Endothelial cell of umbilical vein (primary cell): ENCODE data around the gene LHFPL6. TPM values are rescaled to one million over a fixed set of nuclear protein-coding genes. Genes with fewer than 3 reads are reported as not detected.

Experiments used
- BruUV-seq: library from RNA; stranded (reverse); fragments of 400-500 nt; replicated peaks from 2 replicates; lab custom pipeline; 2021; lab: Mats Ljungman, UMichigan
- CTCF ChIA-PET: fragments of 300-600, 350-600 bp; sonication (Branson Sonifier 250); formaldehyde crosslinking; loops from one replicate; lab custom pipeline; 2021; ENCODE audit warnings: antibody characterized with exemption, inconsistent platforms; lab: Charles Lee
- POLR2A ChIA-PET: fragments of 300-600, 350-600 bp; sonication (Branson Sonifier 250); formaldehyde crosslinking; loops from one replicate; lab custom pipeline; 2021; ENCODE audit warnings: antibody characterized with exemption, inconsistent platforms; lab: Charles Lee
- DNase-seq: peaks from one replicate; pipeline ENCODE4 v3.0.0-alpha.2; 2011; ENCODE audit warnings: low read depth, low spot score
- FAIRE-seq: peaks from 2 replicates; lab custom pipeline; 2011; peaks lifted over from hg19 to GRCh38; lab: Jason Lieb, UNC
- H2AFZ ChIP-seq: 2 replicates; pipeline ENCODE4 v1.6.0; 2012; ENCODE audit warnings: low read depth, low read length, control low read depth, inconsistent platforms
- H3K27ac ChIP-seq: 2 replicates; pipeline ENCODE4 v1.5.1; 2011; ENCODE audit warnings: low read depth, mild to moderate bottlenecking, control low read depth, low read length, moderate library complexity; ENCODE audit not compliant: insufficient read depth
- H3K27me3 ChIP-seq, 2 experiments: 2 replicates each; pipeline versions ENCODE4 v1.6.0 to v1.6.1; 2011; ENCODE audit warnings: low read length in 2 of 2, mixed read lengths in 1 of 2; ENCODE audit not compliant: control insufficient read depth in 2 of 2, insufficient read depth in 2 of 2
- H3K36me3 ChIP-seq, 2 experiments: 2 replicates in 1 of 2; 3 replicates in 1 of 2; pipeline ENCODE4 v1.5.1; 2011; ENCODE audit warnings: low read length in 2 of 2, mild to moderate bottlenecking in 1 of 2, moderate library complexity in 1 of 2; ENCODE audit not compliant: control insufficient read depth in 2 of 2, insufficient read depth in 2 of 2; ENCODE audit errors: extremely low read depth in 1 of 2
- H3K4me1 ChIP-seq: 3 replicates; pipeline ENCODE4 v1.5.1; 2011; ENCODE audit warnings: mild to moderate bottlenecking, low read length; ENCODE audit not compliant: control insufficient read depth, insufficient read depth; ENCODE audit errors: extremely low read depth
- H3K4me2 ChIP-seq: 2 replicates; pipeline ENCODE4 v1.6.1; 2011; ENCODE audit warnings: low read length, control low read depth, mixed read lengths; ENCODE audit not compliant: insufficient read depth
- H3K4me3 ChIP-seq, 3 experiments: fragments of 200-600 bp in 1 of 3; sonication (generic), shearing (Covaris generic) in 1 of 3; replicated peaks in 1 of 3; 2 replicates each; pipeline ENCODE4 v1.5.1; 2011 to 2016; ENCODE audit warnings: control low read depth in 3 of 3, low read length in 3 of 3, mild to moderate bottlenecking in 2 of 3, inconsistent platforms in 1 of 3, low read depth in 1 of 3, moderate library complexity in 1 of 3; ENCODE audit not compliant: insufficient read depth in 1 of 3
- H3K79me2 ChIP-seq: 2 replicates; pipeline ENCODE4 v1.6.0; 2012; ENCODE audit warnings: low read length, inconsistent platforms; ENCODE audit not compliant: control insufficient read depth, insufficient read depth
- H3K9ac ChIP-seq: replicated peaks from 2 replicates; pipeline ENCODE3; 2011; ENCODE audit warnings: low read length, control low read depth; ENCODE audit not compliant: insufficient read depth; ENCODE audit errors: extremely low read depth
- H3K9me1 ChIP-seq: replicated peaks from 3 replicates; pipeline ENCODE4 v1.6.0; 2011; ENCODE audit warnings: mild to moderate bottlenecking, low read length; ENCODE audit not compliant: control insufficient read depth, insufficient read depth; ENCODE audit errors: extremely low read depth
- H3K9me3 ChIP-seq: replicated peaks from 2 replicates; pipeline ENCODE4 v1.5.1; 2012; ENCODE audit warnings: low read length, inconsistent platforms; ENCODE audit not compliant: control insufficient read depth, insufficient read depth
- H4K20me1 ChIP-seq: replicated peaks from 2 replicates; pipeline ENCODE3; 2011; ENCODE audit warnings: mild to moderate bottlenecking, low read length; ENCODE audit not compliant: control insufficient read depth, insufficient read depth; ENCODE audit errors: extremely low read depth
- FOS ChIP-seq: IDR thresholded peaks from 2 replicates; pipeline ENCODE4 v1.6.1; 2011; ENCODE audit warnings: mild to moderate bottlenecking, low read length, moderate library complexity, borderline replicate concordance; ENCODE audit not compliant: insufficient read depth
- JUN ChIP-seq: IDR thresholded peaks from 2 replicates; pipeline ENCODE4 v1.6.1; 2011; ENCODE audit warnings: borderline replicate concordance, low read depth; ENCODE audit not compliant: insufficient read length, insufficient read depth
- MYC ChIP-seq: IDR thresholded peaks from one replicate; pipeline ENCODE4 v1.6.1; 2011; ENCODE audit warnings: mild to moderate bottlenecking, low read depth, low read length
- POLR2A ChIP-seq: IDR thresholded peaks from 2 replicates; pipeline ENCODE4 v1.6.1; 2012; ENCODE audit warnings: low read depth, mild to moderate bottlenecking, control low read depth, low read length
- POLR2AphosphoS5 ChIP-seq: IDR thresholded peaks from 2 replicates; pipeline ENCODE4 v1.6.1; 2012; ENCODE audit warnings: low read depth, mild to moderate bottlenecking, control low read depth, low read length, moderate library complexity; ENCODE audit not compliant: insufficient read depth
- dilution Hi-C: fragments of 300-500 bp; cut with MboI; formaldehyde crosslinking; loops from one replicate; pipeline ENCODE4 v1.15.0; 2019; ENCODE audit warnings: low sequenced_read_pairs; ENCODE audit not compliant: extremely low pct_ligation_motif_present
- intact Hi-C: fragments of 100-400 bp; cut with micrococcal nuclease; formaldehyde crosslinking; loops from one replicate; pipeline ENCODE4 v1.10.0; 2022
- polyA plus RNA-seq, 4 experiments: library from polyadenylated mRNA; depleted of rRNA in 3 of 4; stranded (reverse) in 3 of 4; unstranded in 1 of 4; fragments of >200 nt; gene quantifications; 2 replicates each; pipeline versions ENCODE4 v1.2.1 to v1.2.3, GENCODE V29; 2011 to 2012; ENCODE audit warnings: missing spikeins in 1 of 4
- total RNA-seq: library from RNA; stranded (reverse); gene quantifications from 2 replicates; pipeline ENCODE4 v1.2.3, GENCODE V29; 2021
- TF ChIP-seq, protein P1 (sequence below): IDR thresholded peaks from 2 replicates; pipeline ENCODE4 v1.6.1; 2011; ENCODE audit not compliant: insufficient read depth, insufficient read length
- TF ChIP-seq, protein P2 (sequence below), 2 donors: IDR thresholded peaks; 1 replicate in 1 of 2; 2 replicates in 1 of 2; pipeline ENCODE4 v1.5.1; 2011; ENCODE audit warnings: low read length in 2 of 2, mild to moderate bottlenecking in 2 of 2, moderate library complexity in 2 of 2, control low read depth in 1 of 2, inconsistent platforms in 1 of 2, low read depth in 1 of 2; ENCODE audit not compliant: insufficient read depth in 1 of 2; ENCODE audit errors: extremely low read depth in 1 of 2

Gene LHFPL6
- total and polyA plus RNA-seq, 2 donors (not counting 3 experiments of a cell fraction or from before 2014, with no cell fraction given), result 17.5 to 19.4 TPM

DNA sequence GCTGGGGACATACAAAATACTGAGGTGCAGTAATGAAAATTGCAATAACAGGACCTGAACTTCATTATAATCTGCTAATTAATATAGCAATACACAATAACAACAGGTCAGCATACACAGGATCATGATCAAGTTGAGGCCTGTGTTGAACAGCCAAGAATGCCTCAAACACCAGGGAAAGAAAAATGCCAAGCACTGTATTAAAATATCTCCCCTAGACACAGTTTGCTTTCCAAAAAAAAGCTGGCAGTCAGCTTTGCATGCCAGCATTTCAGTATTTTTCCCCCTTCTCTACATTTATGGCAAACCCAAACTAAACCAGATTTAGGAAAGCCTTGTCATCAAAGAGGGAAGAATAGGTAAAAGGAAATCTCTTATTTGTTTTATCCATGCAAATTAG, 226.9 kb downstream of the LHFPL6 start:
- intact Hi-C loops (no loop called here), dilution Hi-C loops (no loop called here)
- H3K9me1 ChIP-seq, result no peaks in the 10 kb centered on the region
- H3K79me2 ChIP-seq, result no peaks in the 10 kb centered on the region
- no peaks in the 10 kb centered on the region for H3K36me3 ChIP-seq
- POLR2A ChIA-PET, result no interaction called here
- no TSS peak for BruUV-seq
- H3K9me3 ChIP-seq, result no peaks in the 10 kb centered on the region
- H3K9ac ChIP-seq, result no peak overlapping the region
- H3K27ac ChIP-seq, result no peak overlapping the region
- no peak overlapping the region for H3K4me3 ChIP-seq
- H4K20me1 ChIP-seq, result no peaks in the 10 kb centered on the region
- no peak overlapping the region for H2AFZ ChIP-seq
- no peak for TF ChIP-seq POLR2A
- TF ChIP-seq JUN, result no peak
- TF ChIP-seq, protein P1, sequence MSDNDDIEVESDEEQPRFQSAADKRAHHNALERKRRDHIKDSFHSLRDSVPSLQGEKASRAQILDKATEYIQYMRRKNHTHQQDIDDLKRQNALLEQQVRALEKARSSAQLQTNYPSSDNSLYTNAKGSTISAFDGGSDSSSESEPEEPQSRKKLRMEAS, result no peak
- TF ChIP-seq FOS, result no peak
- TF ChIP-seq MYC, result no peak
- TF ChIP-seq POLR2AphosphoS5, result no peak
- TF ChIP-seq, protein P2, sequence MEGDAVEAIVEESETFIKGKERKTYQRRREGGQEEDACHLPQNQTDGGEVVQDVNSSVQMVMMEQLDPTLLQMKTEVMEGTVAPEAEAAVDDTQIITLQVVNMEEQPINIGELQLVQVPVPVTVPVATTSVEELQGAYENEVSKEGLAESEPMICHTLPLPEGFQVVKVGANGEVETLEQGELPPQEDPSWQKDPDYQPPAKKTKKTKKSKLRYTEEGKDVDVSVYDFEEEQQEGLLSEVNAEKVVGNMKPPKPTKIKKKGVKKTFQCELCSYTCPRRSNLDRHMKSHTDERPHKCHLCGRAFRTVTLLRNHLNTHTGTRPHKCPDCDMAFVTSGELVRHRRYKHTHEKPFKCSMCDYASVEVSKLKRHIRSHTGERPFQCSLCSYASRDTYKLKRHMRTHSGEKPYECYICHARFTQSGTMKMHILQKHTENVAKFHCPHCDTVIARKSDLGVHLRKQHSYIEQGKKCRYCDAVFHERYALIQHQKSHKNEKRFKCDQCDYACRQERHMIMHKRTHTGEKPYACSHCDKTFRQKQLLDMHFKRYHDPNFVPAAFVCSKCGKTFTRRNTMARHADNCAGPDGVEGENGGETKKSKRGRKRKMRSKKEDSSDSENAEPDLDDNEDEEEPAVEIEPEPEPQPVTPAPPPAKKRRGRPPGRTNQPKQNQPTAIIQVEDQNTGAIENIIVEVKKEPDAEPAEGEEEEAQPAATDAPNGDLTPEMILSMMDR (IDR thresholded peaks at IDR 0.05; ENCODE audit: extremely low read depth in 1 of 2, insufficient read depth in 1 of 2, low read depth in 1 of 2, low read length in 2 of 2), result no peak
- DNase-seq, result no peak
- no peak overlapping the region for H3K4me2 ChIP-seq
- no peaks in the 10 kb centered on the region for H3K4me1 ChIP-seq
- CTCF ChIA-PET, result no interaction called here
- FAIRE-seq, result no peak
- H3K27me3 ChIP-seq, result no peaks in the 10 kb centered on the region
